ENCODE measurements around the gene NEXN.

Gene NEXN

GRCh38 chr1:77876884-77877283 is 11.5 kb upstream of the NEXN start:
- TF ChIP-seq SPI1 (IDR thresholded peaks at IDR 0.05; ENCODE audit: borderline replicate concordance, low read depth) = no peak
- no peak for TF ChIP-seq REST (IDR thresholded peaks at IDR 0.05; ENCODE audit: insufficient replicate concordance, low read depth)
- TF ChIP-seq GABPA (IDR thresholded peaks at IDR 0.05; ENCODE audit: low read depth) = no peak
- TF ChIP-seq POLR2AphosphoS5 (IDR thresholded peaks at IDR 0.05; ENCODE audit: low read depth) = no peak
- TF ChIP-seq CTCF (IDR thresholded peaks at IDR 0.05; ENCODE audit: insufficient read depth, low read length) = no peak
- Histone ChIP-seq H3K27me3 (ENCODE audit: insufficient read depth, poor library complexity, severe bottlenecking) (no peaks in the 10 kb centered on the region), H3K27ac (replicated peaks) (no peak overlapping the region), H3K4me3 (replicated peaks; ENCODE audit: insufficient read depth, low read length) (no peak overlapping the region)
- DNase-seq (ENCODE audit: low read depth in 1 of 2, low spot score in 1 of 2) = no peak

GRCh38 chr1:77881061-77881460 is 7.4 kb upstream of the NEXN start:
- no peak for DNase-seq (ENCODE audit: low read depth in 1 of 2, low spot score in 1 of 2)
- Histone ChIP-seq H3K27me3 (ENCODE audit: insufficient read depth, poor library complexity, severe bottlenecking) (no peaks in the 10 kb centered on the region), H3K4me3 (replicated peaks; ENCODE audit: insufficient read depth, low read length) (no peak overlapping the region), H3K27ac (replicated peaks) (no peak overlapping the region)
- TF ChIP-seq GABPA (IDR thresholded peaks at IDR 0.05; ENCODE audit: low read depth) (no peak), CTCF (IDR thresholded peaks at IDR 0.05; ENCODE audit: insufficient read depth, low read length) (no peak), REST (IDR thresholded peaks at IDR 0.05; ENCODE audit: insufficient replicate concordance, low read depth) (no peak), SPI1 (IDR thresholded peaks at IDR 0.05; ENCODE audit: borderline replicate concordance, low read depth) (no peak), POLR2AphosphoS5 (IDR thresholded peaks at IDR 0.05; ENCODE audit: low read depth) (no peak)

GRCh38 chr1:77882411-77882810 is 6.0 kb upstream of the NEXN start:
- TF ChIP-seq SPI1 (IDR thresholded peaks at IDR 0.05; ENCODE audit: borderline replicate concordance, low read depth) (no peak), REST (IDR thresholded peaks at IDR 0.05; ENCODE audit: insufficient replicate concordance, low read depth) (no peak), GABPA (IDR thresholded peaks at IDR 0.05; ENCODE audit: low read depth) (no peak), CTCF (IDR thresholded peaks at IDR 0.05; ENCODE audit: insufficient read depth, low read length) (no peak), POLR2AphosphoS5 (IDR thresholded peaks at IDR 0.05; ENCODE audit: low read depth) (no peak)
- Histone ChIP-seq H3K27ac (replicated peaks) (no peak overlapping the region), H3K4me3 (replicated peaks; ENCODE audit: insufficient read depth, low read length) (no peak overlapping the region), H3K27me3 (ENCODE audit: insufficient read depth, poor library complexity, severe bottlenecking) (no peaks in the 10 kb centered on the region)
- no peak for DNase-seq (ENCODE audit: low read depth in 1 of 2, low spot score in 1 of 2)

Data from HL-60 (cell line).